Small intestine (tissue), 7 donors: Measurements from ENCODE around the gene ZNF609. TPM values are rescaled to one million over a fixed set of nuclear protein-coding genes. Genes with fewer than 3 reads are reported as not detected.

Experiments
- DNase-seq, 2 donors: peaks; one replicate each; pipeline versions ENCODE4 v3.0.0 to v3.0.0-alpha.2; 2013
- FAIRE-seq: peaks from 2 replicates; lab custom pipeline; 2012; peaks lifted over from hg19 to GRCh38; lab: Jason Lieb, UNC
- H3K27ac ChIP-seq, 3 donors: one replicate each; pipeline ENCODE4 v1.5.1; 2013; ENCODE audit warnings: low read length in 2 of 3, mild to moderate bottlenecking in 2 of 3, control low read depth in 1 of 3, inconsistent platforms in 1 of 3, low read depth in 1 of 3, moderate library complexity in 1 of 3
- H3K27me3 ChIP-seq, 3 donors: one replicate each; pipeline ENCODE4 v1.6.1; 2013; ENCODE audit warnings: low read length in 3 of 3, inconsistent platforms in 1 of 3; ENCODE audit not compliant: control insufficient read depth in 3 of 3, insufficient read depth in 3 of 3
- H3K36me3 ChIP-seq, 3 donors: one replicate each; pipeline ENCODE4 v1.6.1; 2013; ENCODE audit warnings: low read length in 3 of 3, inconsistent platforms in 1 of 3, low read depth in 1 of 3, mild to moderate bottlenecking in 1 of 3, moderate library complexity in 1 of 3; ENCODE audit not compliant: control insufficient read depth in 3 of 3, insufficient read depth in 2 of 3
- H3K4me1 ChIP-seq, 3 donors: one replicate each; pipeline ENCODE4 v1.6.1; 2013; ENCODE audit warnings: low read length in 2 of 3, inconsistent platforms in 1 of 3, low read depth in 1 of 3, mild to moderate bottlenecking in 1 of 3, moderate library complexity in 1 of 3; ENCODE audit not compliant: control insufficient read depth in 3 of 3, insufficient read depth in 2 of 3
- H3K4me3 ChIP-seq, 3 donors: one replicate each; pipeline ENCODE4 v1.5.1; 2013; ENCODE audit warnings: low read length in 3 of 3, control low read depth in 1 of 3, inconsistent platforms in 1 of 3, low read depth in 1 of 3, mild to moderate bottlenecking in 1 of 3, moderate library complexity in 1 of 3
- H3K9me3 ChIP-seq, 2 donors: one replicate each; pipeline ENCODE4 v1.6.1; 2013; ENCODE audit warnings: low read depth in 1 of 2, low read length in 1 of 2; ENCODE audit not compliant: control insufficient read depth in 2 of 2, insufficient read depth in 1 of 2
- WGBS, 3 donors: extraction: QIAGEN DNeasy Blood & Tissue Kit; methylation state at CpG; one replicate each; pipeline ENCODE4 v1.1.7; 2013; 5-methylcytosine and 5-hydroxymethylcytosine counted together
- polyA plus RNA-seq, 4 donors: library from polyadenylated mRNA; stranded (reverse) in 3 of 4; unstranded in 1 of 4; fragments of 200-250 nt in 3 of 4; fragments of 120-200 nt in 1 of 4; gene quantifications; one replicate each; pipeline versions ENCODE4 v1.2.1 to v1.2.3, GENCODE V29; 2013
- donor health status: healthy with polysubstance abuse.
- donor health status: control.
- donor health status: control.
- donor health status: Bipolar disorder and iron deficiency.
- donor health status: healthy.

Gene ZNF609
- polyA plus RNA-seq, 4 donors = 6.8 to 22.5 (median 8.4) TPM

DNA sequence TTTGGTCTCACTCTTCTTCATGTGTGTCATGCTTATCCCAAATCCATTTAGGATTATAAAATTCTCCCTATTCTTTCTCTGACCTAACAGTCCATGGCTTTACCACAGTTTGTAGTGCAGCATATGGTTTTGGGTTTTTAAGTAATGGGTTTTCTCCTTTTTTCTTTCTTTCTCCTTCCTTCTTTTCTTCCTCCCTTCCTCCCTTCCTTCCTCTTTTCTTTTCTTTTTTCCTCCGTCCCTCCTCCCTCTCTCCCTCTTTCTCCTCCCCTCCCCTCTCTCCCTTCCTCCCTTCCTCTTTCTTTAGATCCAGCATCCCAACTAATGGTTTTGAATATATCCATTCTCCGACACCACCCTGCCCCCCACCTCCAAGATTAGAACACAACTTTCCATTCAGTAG, 196.1 kb downstream of the ZNF609 start:
- peaks cover 0 to 17% (median 1%) of the 10 kb centered on the region in 3 donors for H3K4me1 ChIP-seq
- 91 to 96% (median 91%) methylated on average over 2 of the region's 2 CpGs for WGBS, 3 donors
- no peak overlapping the region for H3K4me3 ChIP-seq
- H3K9me3 ChIP-seq = no peaks in the 10 kb centered on the region
- H3K27me3 ChIP-seq = no peaks in the 10 kb centered on the region
- no peak for FAIRE-seq
- H3K27ac ChIP-seq = no peak overlapping the region
- H3K36me3 ChIP-seq = peaks cover 0 to 3% (median 0%) of the 10 kb centered on the region in 3 donors
- DNase-seq = no peak

DNA sequence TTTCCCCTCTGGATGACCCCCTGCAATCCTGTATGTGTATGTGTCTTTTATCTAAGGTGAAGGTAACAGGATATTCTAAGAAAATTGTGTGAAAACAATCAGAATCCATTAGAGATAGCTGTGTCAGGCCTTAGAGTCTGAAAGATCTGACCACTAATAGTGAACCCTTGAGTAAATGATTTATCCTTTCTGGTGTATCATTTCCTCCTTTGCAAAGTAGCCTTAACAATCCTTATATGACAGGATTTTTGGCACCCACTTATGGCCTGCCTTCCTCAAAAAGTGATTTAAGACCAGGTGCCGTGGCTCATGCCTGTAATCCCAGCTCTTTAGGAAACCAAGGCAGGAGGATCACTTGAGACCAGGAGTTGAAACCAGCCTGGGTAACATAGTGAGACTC, 204.8 kb downstream of the ZNF609 start:
- FAIRE-seq (no peak), DNase-seq (no peak)
- Histone ChIP-seq H3K4me3 (no peak overlapping the region), H3K4me1 (peaks cover 0 to 6% (median 2%) of the 10 kb centered on the region in 3 donors), H3K27me3 (no peaks in the 10 kb centered on the region), H3K27ac (no peak overlapping the region), H3K9me3 (no peaks in the 10 kb centered on the region), H3K36me3 (peaks cover 0 to 10% (median 0%) of the 10 kb centered on the region in 3 donors)
- WGBS, 3 donors = 63 to 76% (median 65%) methylated on average over 1 of the region's 1 CpG

DNA sequence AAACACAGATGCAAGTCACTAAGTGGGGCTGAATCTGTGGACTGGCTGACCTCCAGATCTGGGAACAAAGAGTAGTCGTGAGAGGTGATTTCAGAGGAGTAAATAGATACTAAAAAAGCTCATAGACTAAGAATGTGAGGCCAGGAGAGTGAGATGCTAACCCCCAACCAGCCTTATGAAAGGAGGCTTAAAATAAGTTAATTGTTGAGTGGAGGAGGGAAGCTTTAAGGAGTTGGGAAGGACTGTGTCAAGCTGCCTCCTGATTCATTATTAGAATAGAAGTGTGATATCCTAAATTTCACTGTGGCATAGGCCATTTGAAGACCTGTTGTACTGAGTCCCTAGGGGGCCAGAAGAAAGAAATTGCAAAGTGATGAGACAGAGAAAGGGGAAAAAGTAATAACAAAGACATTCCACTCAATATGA, 207.4 kb downstream of the ZNF609 start:
- H3K4me3 ChIP-seq = no peak overlapping the region
- FAIRE-seq = no peak
- WGBS, 3 donors = 30 to 46% (median 35%) methylated on average over 1 of the region's 1 CpG

DNA sequence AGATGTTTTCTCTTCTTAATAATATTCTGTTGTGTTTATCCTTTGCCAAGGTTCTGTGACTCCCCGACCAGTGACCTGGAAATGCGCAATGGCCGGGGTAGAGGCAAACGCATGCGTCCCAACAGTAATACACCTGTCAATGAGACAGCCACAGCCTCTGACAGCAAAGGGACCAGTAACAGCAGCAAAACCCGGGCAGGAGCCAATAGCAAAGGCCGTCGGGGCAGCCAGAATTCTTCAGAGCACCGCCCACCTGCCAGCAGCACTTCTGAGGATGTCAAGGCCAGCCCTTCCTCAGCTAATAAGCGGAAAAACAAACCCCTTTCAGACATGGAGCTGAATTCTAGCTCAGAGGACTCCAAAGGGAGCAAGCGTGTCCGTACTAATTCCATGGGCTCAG, 213.5 kb downstream of the ZNF609 start:
- WGBS, 3 donors = 92 to 97% (median 95%) methylated on average over 12 of the region's 12 CpGs

More for the DNA sequence above, 207.4 kb downstream of the ZNF609 start:
- Histone ChIP-seq H3K9me3 (no peaks in the 10 kb centered on the region), H3K36me3 (peaks cover 0 to 4% (median 0%) of the 10 kb centered on the region in 3 donors), H3K4me1 (peaks cover 0 to 5% (median 2%) of the 10 kb centered on the region in 3 donors), H3K27me3 (no peaks in the 10 kb centered on the region), H3K27ac (no peak overlapping the region)
- no peak for DNase-seq

DNA sequence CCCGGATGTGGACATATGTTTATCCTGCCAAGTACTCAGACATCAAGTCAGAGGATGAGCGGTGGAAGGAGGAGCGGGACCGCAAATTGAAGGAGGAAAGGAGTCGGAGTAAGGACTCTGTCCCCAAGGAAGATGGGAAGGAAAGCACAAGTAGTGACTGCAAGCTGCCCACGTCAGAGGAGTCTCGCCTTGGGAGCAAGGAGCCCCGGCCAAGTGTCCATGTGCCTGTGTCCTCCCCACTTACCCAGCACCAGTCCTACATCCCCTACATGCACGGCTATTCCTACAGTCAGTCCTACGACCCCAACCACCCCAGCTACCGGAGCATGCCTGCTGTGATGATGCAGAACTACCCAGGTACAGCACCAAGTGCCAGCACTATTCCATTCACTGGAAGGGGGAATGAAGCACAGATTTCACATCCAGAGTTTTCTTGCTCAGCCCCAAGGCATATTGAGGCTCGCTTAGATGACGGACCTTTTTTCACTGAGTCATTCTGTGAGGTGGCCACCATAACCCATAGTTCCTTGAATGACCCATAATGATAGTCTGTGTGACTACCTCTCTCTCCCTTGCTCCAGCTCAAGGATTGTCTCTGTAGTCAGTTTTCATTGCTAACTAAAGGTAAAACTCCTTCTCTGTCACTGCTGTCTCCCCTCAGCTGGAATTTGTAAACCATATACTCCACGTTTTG, 217.9 kb downstream of the ZNF609 start:
- H3K27me3 ChIP-seq = no peaks in the 10 kb centered on the region
- no peaks in the 10 kb centered on the region for H3K9me3 ChIP-seq
- no peak for DNase-seq
- peaks cover 0 to 3% (median 0%) of the 10 kb centered on the region in 3 donors for H3K4me1 ChIP-seq
- WGBS, 3 donors = 86 to 89% (median 87%) methylated on average over 14 of the region's 14 CpGs
- peaks cover 22 to 71% (median 32%) of the 10 kb centered on the region in 3 donors for H3K36me3 ChIP-seq
- H3K4me3 ChIP-seq = no peak overlapping the region
- H3K27ac ChIP-seq = no peak overlapping the region
- FAIRE-seq = no peak

More for the DNA sequence above, 213.5 kb downstream of the ZNF609 start:
- Histone ChIP-seq H3K36me3 (peaks cover 12 to 37% (median 28%) of the 10 kb centered on the region in 3 donors), H3K27ac (no peak overlapping the region), H3K9me3 (no peaks in the 10 kb centered on the region), H3K27me3 (no peaks in the 10 kb centered on the region), H3K4me3 (no peak overlapping the region), H3K4me1 (no peaks in the 10 kb centered on the region)
- FAIRE-seq (no peak), DNase-seq (no peak)

DNA sequence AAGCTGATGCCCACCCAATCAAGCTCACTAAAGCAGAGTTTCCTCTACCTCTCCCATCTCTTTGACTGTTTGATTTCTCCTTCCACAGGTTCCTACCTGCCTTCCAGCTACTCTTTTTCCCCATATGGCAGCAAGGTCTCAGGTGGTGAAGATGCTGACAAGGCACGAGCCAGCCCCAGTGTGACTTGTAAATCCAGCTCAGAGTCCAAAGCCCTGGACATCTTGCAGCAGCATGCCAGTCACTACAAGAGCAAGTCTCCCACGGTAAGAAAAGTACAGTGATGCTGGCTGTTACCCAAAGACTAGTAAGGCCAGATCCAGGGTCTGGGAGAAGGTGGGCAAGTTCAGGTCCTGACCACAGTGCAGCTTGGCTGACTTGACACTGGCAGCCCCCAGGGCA, 219.7 kb downstream of the ZNF609 start:
- Histone ChIP-seq H3K4me1 (peaks cover 0 to 3% (median 0%) of the 10 kb centered on the region in 3 donors), H3K9me3 (no peaks in the 10 kb centered on the region), H3K36me3 (peaks cover 19 to 71% (median 26%) of the 10 kb centered on the region in 3 donors), H3K4me3 (no peak overlapping the region), H3K27me3 (no peaks in the 10 kb centered on the region), H3K27ac (peak overlapping the region in 1 of 3 donors; percentile 54)
- DNase-seq = peak in 1 of 2 donors; percentile 53
- FAIRE-seq = no peak
- 51 to 71% (median 56%) methylated on average over 2 of the region's 2 CpGs for whole genome bisulfite sequencing, 3 donors

DNA sequence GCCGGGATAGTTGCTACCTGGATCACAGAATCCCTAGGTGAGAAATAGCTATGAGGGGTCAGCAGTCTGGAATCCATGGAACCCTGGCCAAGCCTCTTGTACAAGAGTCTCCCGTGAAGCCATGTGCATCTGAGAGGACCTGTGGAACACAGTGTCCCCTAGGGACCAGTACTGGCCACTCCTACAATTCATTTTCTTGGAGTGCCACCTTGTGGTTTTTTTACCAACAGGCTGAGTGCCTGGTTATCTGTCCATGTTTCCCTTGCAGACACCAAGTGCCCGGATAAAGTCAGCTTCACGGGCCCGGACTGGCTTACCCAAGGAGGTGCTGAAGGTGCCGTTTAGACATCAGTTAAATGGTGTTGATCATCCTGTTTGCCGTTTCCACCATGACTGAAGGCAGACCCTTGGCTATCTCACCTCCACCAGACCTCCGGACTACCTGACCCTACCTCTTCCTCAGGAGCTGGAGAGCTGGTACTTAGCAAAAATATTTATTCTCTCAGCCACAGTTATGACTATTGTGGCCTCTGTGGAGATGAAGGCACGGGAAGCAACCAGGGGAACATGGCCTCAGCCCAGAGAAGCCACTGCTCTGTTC, 221.1 kb downstream of the ZNF609 start:
- H3K4me1 ChIP-seq = peaks cover 0 to 3% (median 0%) of the 10 kb centered on the region in 3 donors
- DNase-seq = peak; percentile 71 to 78
- no peak overlapping the region for H3K4me3 ChIP-seq
- peaks cover 15 to 70% (median 18%) of the 10 kb centered on the region in 3 donors for H3K36me3 ChIP-seq
- no peak overlapping the region for H3K27ac ChIP-seq
- no peaks in the 10 kb centered on the region for H3K9me3 ChIP-seq
- 51 to 64% (median 57%) methylated on average over 9 of the region's 9 CpGs for WGBS, 3 donors
- FAIRE-seq = no peak
- no peaks in the 10 kb centered on the region for H3K27me3 ChIP-seq

DNA sequence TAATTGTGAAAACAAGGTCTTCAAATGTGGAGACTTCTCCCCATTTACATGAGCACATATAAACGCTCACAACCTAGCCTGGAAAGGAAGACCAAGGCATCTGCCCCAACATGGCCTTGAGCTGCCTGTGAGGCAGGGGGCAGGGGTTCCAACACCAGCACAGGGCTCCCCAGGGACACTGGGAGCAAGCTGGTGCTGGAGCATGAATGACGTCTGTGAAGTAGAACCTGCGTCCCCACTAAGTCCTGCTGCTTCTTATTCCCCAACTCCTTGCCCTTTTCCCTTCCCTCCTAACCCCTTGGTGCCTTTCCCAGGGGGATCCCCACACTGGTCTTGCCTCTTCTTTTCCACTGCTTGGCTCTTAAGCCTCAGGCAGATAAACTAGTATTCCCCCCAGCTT, 221.9 kb downstream of the ZNF609 start:
- H3K9me3 ChIP-seq = no peaks in the 10 kb centered on the region
- no peak overlapping the region for H3K4me3 ChIP-seq
- no peaks in the 10 kb centered on the region for H3K27me3 ChIP-seq
- peaks cover 0 to 3% (median 0%) of the 10 kb centered on the region in 3 donors for H3K4me1 ChIP-seq
- no peak overlapping the region for H3K27ac ChIP-seq
- peaks cover 18 to 73% (median 20%) of the 10 kb centered on the region in 3 donors for H3K36me3 ChIP-seq
- no peak for FAIRE-seq
- WGBS, 3 donors = 86 to 95% (median 91%) methylated on average over 3 of the region's 3 CpGs
- no peak for DNase-seq
